DMS53 (cell line): ENCODE results near the gene HIP1.
A peak's percentile ranks its signal among the peaks of the same experiment; 100 is the strongest.
"Not testable (repeated sequence)": the region's sequence is repeated elsewhere in the genome, so short reads cannot be mapped to it uniquely, and the experiment has no call there.

Experiments used
- DNase-seq: peaks from one replicate; lab custom pipeline; 2025; lab: John Stamatoyannopoulos, UW

Gene HIP1

GRCh38 chr7:75639886-75640190 is 98.9 kb downstream of the HIP1 start:
- DNase-seq = peak; percentile 68

- peak; percentile 90 for DNase-seq
Measured at GRCh38 chr7:75639071-75639885, 99.5 kb downstream of the HIP1 start.

GRCh38 chr7:75638594-75639070 is 100.1 kb downstream of the HIP1 start:
- peak; percentile 81 for DNase-seq

- no peak for DNase-seq
Measured at GRCh38 chr7:75637854-75638593, 100.7 kb downstream of the HIP1 start.

GRCh38 chr7:75635036-75635435 is 103.7 kb downstream of the HIP1 start:
- DNase-seq = no peak

- DNase-seq = not testable (repeated sequence)
Measured at GRCh38 chr7:75632587-75632986, 106.2 kb downstream of the HIP1 start.

- no peak for DNase-seq
Measured at GRCh38 chr7:75631711-75632110, 107.0 kb downstream of the HIP1 start.

- no peak for DNase-seq
Measured at GRCh38 chr7:75630549-75630948, 108.2 kb downstream of the HIP1 start.

- DNase-seq = no peak
Measured at GRCh38 chr7:75629044-75629443, 109.7 kb downstream of the HIP1 start.

GRCh38 chr7:75628055-75628454 is 110.7 kb downstream of the HIP1 start:
- no peak for DNase-seq

- peak; percentile 41 for DNase-seq
Measured at GRCh38 chr7:75626954-75627353, 111.8 kb downstream of the HIP1 start.

GRCh38 chr7:75625868-75626267 is 112.9 kb downstream of the HIP1 start:
- no peak for DNase-seq

GRCh38 chr7:75624134-75624832 is 114.5 kb downstream of the HIP1 start:
- no peak for DNase-seq

GRCh38 chr7:75623390-75624133 is 115.2 kb downstream of the HIP1 start:
- peak; percentile 36 for DNase-seq

GRCh38 chr7:75621124-75621523 is 117.6 kb downstream of the HIP1 start:
- no peak for DNase-seq

GRCh38 chr7:75619636-75620035 is 119.1 kb downstream of the HIP1 start:
- no peak for DNase-seq

GRCh38 chr7:75617634-75618234 is 121.0 kb downstream of the HIP1 start:
- DNase-seq = no peak

- DNase-seq = no peak
Measured at GRCh38 chr7:75616421-75617167, 122.1 kb downstream of the HIP1 start.

- no peak for DNase-seq
Measured at GRCh38 chr7:75614401-75614800, 124.3 kb downstream of the HIP1 start.

GRCh38 chr7:75613351-75613750 is 125.4 kb downstream of the HIP1 start:
- no peak for DNase-seq
